OCI-LY1 (cell line): Measurements from ENCODE around the gene NECTIN4.

ENCODE experiments used
- CTCF ChIP-seq: fragments of 200-600 bp; sonication (generic), shearing (Covaris generic); IDR thresholded peaks from 2 replicates; pipeline ENCODE4 v1.5.1; 2017; ENCODE audit warnings: mild to moderate bottlenecking, antibody characterized with exemption, low read length, moderate library complexity, mixed read lengths
- EZH2 ChIP-seq: fragments of 200-600 bp; sonication (generic), shearing (Covaris generic); IDR thresholded peaks from 2 replicates; pipeline ENCODE4 v1.8.0; 2017; ENCODE audit warnings: borderline replicate concordance, mixed run types, mild to moderate bottlenecking, antibody characterized with exemption, low read length, moderate library complexity, mixed read lengths

- no peak for TF ChIP-seq CTCF
- TF ChIP-seq EZH2, result no peak
Observed at GRCh38 chr1:161033751-161034150, 55.6 kb downstream of the NECTIN4 start.
